Endodermal cell (in vitro differentiated cells): ENCODE measurements around the gene PLPPR5. TPM values are rescaled to one million over a fixed set of nuclear protein-coding genes. Genes with fewer than 3 reads are reported as not detected.

ENCODE experiments used
- DNase-seq: peaks from one replicate; pipeline ENCODE4 v3.0.0-alpha.2; 2017
- H3K27ac ChIP-seq: 2 replicates; pipeline ENCODE4 v1.5.1; 2013; ENCODE audit warnings: mild to moderate bottlenecking, low read depth, low read length, moderate library complexity
- H3K27me3 ChIP-seq: 2 replicates; pipeline ENCODE4 v1.6.1; 2013; ENCODE audit warnings: mild to moderate bottlenecking, low read length, moderate library complexity; ENCODE audit not compliant: insufficient read depth, control insufficient read depth, poor library complexity, severe bottlenecking
- H3K36me3 ChIP-seq: 2 replicates; pipeline ENCODE4 v1.7.0; 2013; ENCODE audit warnings: mild to moderate bottlenecking, low read length, moderate library complexity; ENCODE audit not compliant: control insufficient read depth, insufficient read depth
- H3K4me1 ChIP-seq: one replicate; pipeline ENCODE4 v1.7.0; 2013; ENCODE audit warnings: low read length; ENCODE audit not compliant: control insufficient read depth, insufficient read depth
- H3K4me3 ChIP-seq: 2 replicates; pipeline ENCODE4 v1.5.1; 2013; ENCODE audit warnings: mild to moderate bottlenecking, low read length, moderate library complexity
- H3K9ac ChIP-seq: 2 replicates; pipeline ENCODE4 v1.6.1; 2013; ENCODE audit warnings: mild to moderate bottlenecking, low read length, moderate library complexity; ENCODE audit not compliant: poor library complexity, severe bottlenecking; ENCODE audit errors: extremely low read depth
- H3K9me3 ChIP-seq: 2 replicates; pipeline ENCODE4 v1.6.1; 2013; ENCODE audit warnings: mild to moderate bottlenecking, low read length, moderate library complexity; ENCODE audit not compliant: control insufficient read depth
- H3K27ac Mint-ChIP-seq: 2 replicates; pipeline ENCODE4 v1.8.0; 2020; ENCODE audit warnings: mixed read lengths
- H3K27me3 Mint-ChIP-seq: 2 replicates; pipeline ENCODE4 v1.8.0; 2021; ENCODE audit warnings: mild to moderate bottlenecking, mixed read lengths; ENCODE audit not compliant: insufficient read depth
- H3K36me3 Mint-ChIP-seq: 2 replicates; pipeline ENCODE4 v1.8.0; 2020; ENCODE audit warnings: low read depth, mixed read lengths
- H3K4me1 Mint-ChIP-seq: 2 replicates; pipeline ENCODE4 v1.8.0; 2020; ENCODE audit warnings: mixed read lengths
- H3K4me3 Mint-ChIP-seq: 2 replicates; pipeline ENCODE4 v1.8.0; 2020; ENCODE audit warnings: mild to moderate bottlenecking, moderate library complexity, mixed read lengths
- H3K9me3 Mint-ChIP-seq: 2 replicates; pipeline ENCODE4 v1.8.0; 2020; ENCODE audit warnings: mild to moderate bottlenecking, mixed read lengths
- WGBS, 2 experiments: methylation state at CpG; one replicate each; pipeline versions ENCODE4 v1.1.5 to v1.1.7; 2013; ENCODE audit warnings: missing lambda C conversion rate in 2 of 2, mixed read lengths in 1 of 2; ENCODE audit not compliant: insufficient coverage in 1 of 2, insufficient read length in 1 of 2; 5-methylcytosine and 5-hydroxymethylcytosine counted together
- total RNA-seq, 2 donors: library from RNA; stranded (reverse); fragmentation: NEBNext Ultra II Directional in 1 of 2; extraction: Animal tissue kit (Norgen Biotek cat#: 25700) in 1 of 2; gene quantifications; 2 replicates in 1 of 2; 3 replicates in 1 of 2; pipeline ENCODE4 v1.2.1, GENCODE V29; 2021
- TF ChIP-seq, protein P1 (sequence below): fragments of 200-600 bp; sonication (generic); conservative IDR thresholded peaks from 2 replicates; pipeline ENCODE4 v1.5.0; 2021; ENCODE audit warnings: antibody characterized with exemption, mild to moderate bottlenecking

PLPPR5 gene
- total RNA-seq, 2 donors from 2014 or later, result 0.18 to 0.31 TPM

DNA sequence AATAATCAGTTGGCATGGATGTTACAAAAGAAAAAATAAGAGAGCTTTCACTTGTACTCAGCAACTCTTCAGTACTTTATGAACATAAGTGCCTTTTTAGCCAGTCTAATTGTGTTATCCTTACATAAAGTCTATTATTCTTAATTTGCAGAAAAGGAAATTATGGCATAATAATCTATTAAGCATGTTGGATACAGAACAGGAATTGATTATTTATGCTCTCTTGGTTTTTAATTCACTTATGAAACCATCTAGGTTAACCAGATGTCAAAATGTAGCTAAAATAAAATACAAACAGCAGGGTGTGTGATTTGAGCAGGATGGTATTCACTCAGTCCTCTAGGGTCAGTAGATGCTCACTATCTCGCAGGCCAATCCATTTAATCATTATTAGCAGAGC is 79.7 kb downstream of the PLPPR5 start:
- Mint-ChIP-seq H3K27me3 (no peaks in the 10 kb centered on the region), H3K27ac (no peak overlapping the region), H3K36me3 (no peaks in the 10 kb centered on the region)

DNA sequence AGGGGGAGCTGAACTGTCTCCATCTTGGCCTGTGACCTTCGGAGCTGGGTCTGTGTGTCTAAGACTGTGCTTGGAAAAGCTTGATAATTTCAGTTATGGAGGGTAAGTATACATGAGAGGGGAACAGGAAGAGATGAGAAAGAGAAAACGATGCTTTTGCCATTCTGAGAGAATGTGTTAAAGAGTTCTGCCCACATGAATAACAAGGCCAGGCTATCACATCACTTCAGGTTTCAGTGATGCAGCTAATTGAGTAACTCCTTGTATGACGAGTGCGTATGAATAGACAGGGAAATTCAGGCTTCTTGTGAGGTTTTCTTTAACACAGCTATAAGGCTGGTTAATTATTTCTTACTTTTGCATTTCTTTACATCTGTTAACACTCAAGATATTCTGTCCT is 81.0 kb downstream of the PLPPR5 start:
- H3K36me3 ChIP-seq, result no peaks in the 10 kb centered on the region
- H3K4me1 ChIP-seq, result no peaks in the 10 kb centered on the region
- 88 to 94% methylated on average over 3 to 4 of the region's 4 CpGs for WGBS, 2 experiments
- TF ChIP-seq, protein P1, sequence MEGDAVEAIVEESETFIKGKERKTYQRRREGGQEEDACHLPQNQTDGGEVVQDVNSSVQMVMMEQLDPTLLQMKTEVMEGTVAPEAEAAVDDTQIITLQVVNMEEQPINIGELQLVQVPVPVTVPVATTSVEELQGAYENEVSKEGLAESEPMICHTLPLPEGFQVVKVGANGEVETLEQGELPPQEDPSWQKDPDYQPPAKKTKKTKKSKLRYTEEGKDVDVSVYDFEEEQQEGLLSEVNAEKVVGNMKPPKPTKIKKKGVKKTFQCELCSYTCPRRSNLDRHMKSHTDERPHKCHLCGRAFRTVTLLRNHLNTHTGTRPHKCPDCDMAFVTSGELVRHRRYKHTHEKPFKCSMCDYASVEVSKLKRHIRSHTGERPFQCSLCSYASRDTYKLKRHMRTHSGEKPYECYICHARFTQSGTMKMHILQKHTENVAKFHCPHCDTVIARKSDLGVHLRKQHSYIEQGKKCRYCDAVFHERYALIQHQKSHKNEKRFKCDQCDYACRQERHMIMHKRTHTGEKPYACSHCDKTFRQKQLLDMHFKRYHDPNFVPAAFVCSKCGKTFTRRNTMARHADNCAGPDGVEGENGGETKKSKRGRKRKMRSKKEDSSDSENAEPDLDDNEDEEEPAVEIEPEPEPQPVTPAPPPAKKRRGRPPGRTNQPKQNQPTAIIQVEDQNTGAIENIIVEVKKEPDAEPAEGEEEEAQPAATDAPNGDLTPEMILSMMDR, result no peak
- no peaks in the 10 kb centered on the region for H3K27me3 ChIP-seq
- no peak overlapping the region for H3K4me3 Mint-ChIP-seq
- no peak overlapping the region for H3K27ac Mint-ChIP-seq
- H3K4me3 ChIP-seq, result no peak overlapping the region
- no peak overlapping the region for H3K27ac ChIP-seq
- no peaks in the 10 kb centered on the region for H3K9me3 ChIP-seq
- no peaks in the 10 kb centered on the region for H3K27me3 Mint-ChIP-seq
- no peaks in the 10 kb centered on the region for H3K36me3 Mint-ChIP-seq
- no peaks in the 10 kb centered on the region for H3K4me1 Mint-ChIP-seq
- DNase-seq, result no peak
- no peak overlapping the region for H3K9ac ChIP-seq
- no peaks in the 10 kb centered on the region for H3K9me3 Mint-ChIP-seq

More for the DNA sequence above, 79.7 kb downstream of the PLPPR5 start:
- Histone ChIP-seq H3K27me3 (no peaks in the 10 kb centered on the region), H3K36me3 (no peaks in the 10 kb centered on the region), H3K9me3 (no peaks in the 10 kb centered on the region), H3K4me3 (no peak overlapping the region), H3K27ac (no peak overlapping the region), H3K4me1 (no peaks in the 10 kb centered on the region), H3K9ac (no peak overlapping the region)
- Mint-ChIP-seq H3K4me1 (no peaks in the 10 kb centered on the region), H3K4me3 (no peak overlapping the region), H3K9me3 (no peaks in the 10 kb centered on the region)
- no peak for DNase-seq
- WGBS, 2 experiments, result 88 to 95% methylated on average over 1 of the region's 1 CpG
- TF ChIP-seq, protein P1, result no peak

DNA sequence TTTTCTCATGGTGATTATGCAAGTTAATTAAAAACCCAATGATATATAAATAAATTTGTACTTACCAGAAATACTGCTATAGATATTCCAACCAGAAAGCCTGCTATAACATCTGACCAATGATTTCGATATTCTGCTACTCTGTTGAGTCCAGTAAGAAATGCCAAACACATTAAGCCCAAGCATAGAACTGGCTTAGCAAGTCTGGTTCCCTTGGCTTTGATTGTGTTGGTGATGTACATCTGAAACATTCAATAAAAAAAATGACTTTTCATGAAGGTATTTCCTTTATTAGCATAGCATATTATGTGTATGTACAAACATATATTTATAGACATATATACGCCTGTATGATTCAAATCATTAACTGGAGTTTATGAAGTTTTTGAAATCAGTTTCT is 82.8 kb downstream of the PLPPR5 start:
- TF ChIP-seq, protein P1, result no peak
- 92 to 100% methylated on average over 1 to 2 of the region's 2 CpGs for WGBS, 2 experiments
- Histone ChIP-seq H3K27me3 (no peaks in the 10 kb centered on the region), H3K27ac (no peak overlapping the region), H3K4me1 (no peaks in the 10 kb centered on the region), H3K36me3 (no peaks in the 10 kb centered on the region), H3K9me3 (no peaks in the 10 kb centered on the region), H3K4me3 (no peak overlapping the region), H3K9ac (no peak overlapping the region)
- no peaks in the 10 kb centered on the region for H3K9me3 Mint-ChIP-seq
- H3K4me3 Mint-ChIP-seq, result no peak overlapping the region
- H3K4me1 Mint-ChIP-seq, result no peaks in the 10 kb centered on the region
- no peak for DNase-seq
- H3K36me3 Mint-ChIP-seq, result no peaks in the 10 kb centered on the region
- no peaks in the 10 kb centered on the region for H3K27me3 Mint-ChIP-seq
- H3K27ac Mint-ChIP-seq, result no peak overlapping the region
